Activated gamma-delta T cell treated with Interleukin-2 at 50 U/mL for 16 hours (primary cell): Measurements from ENCODE around the gene RANBP3L.
"Not testable (repeated sequence)": the region's sequence is repeated elsewhere in the genome, so short reads cannot be mapped to it uniquely, and the experiment has no call there.

ENCODE experiments used
- DNase-seq: peaks from one replicate; pipeline ENCODE4 v3.0.0-alpha.2; 2020

The RANBP3L gene

DNA sequence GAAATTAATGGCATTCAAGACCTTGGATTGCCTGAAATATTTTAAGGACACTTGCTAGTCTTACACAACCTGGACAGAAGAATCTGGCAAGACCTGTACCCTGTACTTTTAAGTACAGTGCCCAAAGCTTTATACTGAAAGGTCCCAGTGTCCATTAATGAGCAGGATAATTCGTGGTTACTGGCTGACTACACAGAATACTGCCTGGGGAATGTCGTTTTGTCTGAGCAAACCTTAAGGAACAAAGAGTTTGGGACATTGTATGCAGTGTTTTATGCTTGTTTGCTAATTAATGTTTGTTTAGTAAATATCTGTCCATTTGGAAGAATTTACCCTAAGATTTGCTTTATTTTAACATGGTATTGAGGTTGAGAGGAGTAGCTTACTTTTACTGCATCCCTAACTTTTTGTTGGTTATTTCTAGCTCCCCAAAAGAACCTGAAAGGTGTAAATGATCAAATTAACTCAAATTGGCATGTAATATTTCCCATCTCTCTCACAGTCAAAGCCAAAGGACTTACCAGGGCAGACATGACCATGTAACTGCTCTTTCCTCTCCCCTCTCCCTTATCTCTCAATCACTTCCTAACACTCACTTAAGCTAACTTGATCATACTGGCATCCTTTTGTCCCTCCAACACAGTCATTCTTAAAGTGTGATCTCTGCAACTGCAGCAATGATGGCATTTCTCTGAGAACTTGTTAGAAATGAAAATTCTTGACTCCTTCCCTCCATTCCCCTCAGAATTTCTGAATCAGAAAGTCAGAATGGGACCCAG lies 15.7 kb downstream of the RANBP3L start:
- no peak for DNase-seq

DNA sequence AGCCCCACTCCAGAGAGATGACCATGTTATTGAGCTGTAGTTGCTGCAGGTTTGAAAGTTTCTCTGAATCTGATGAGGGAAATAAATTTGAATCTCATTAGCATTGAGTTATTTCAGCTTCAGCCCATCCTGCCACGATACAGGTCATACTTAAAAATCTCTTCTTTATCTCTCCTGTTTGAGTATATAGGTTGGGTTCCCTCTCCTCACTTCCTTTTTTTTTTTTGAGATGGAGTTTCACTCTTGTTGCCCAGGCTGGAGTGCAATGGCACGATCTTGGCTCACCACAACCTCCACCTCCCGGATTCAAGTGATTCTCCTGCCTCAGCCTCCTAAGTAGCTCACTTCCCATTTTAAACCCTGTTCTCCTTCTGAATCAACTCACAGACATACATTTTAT lies 17.9 kb downstream of the RANBP3L start:
- DNase-seq = not testable (repeated sequence)

GRCh38 chr5:36281626-36282025 lies 20.1 kb downstream of the RANBP3L start:
- DNase-seq = no peak

GRCh38 chr5:36279054-36279698 lies 22.5 kb downstream of the RANBP3L start:
- no peak for DNase-seq

DNA sequence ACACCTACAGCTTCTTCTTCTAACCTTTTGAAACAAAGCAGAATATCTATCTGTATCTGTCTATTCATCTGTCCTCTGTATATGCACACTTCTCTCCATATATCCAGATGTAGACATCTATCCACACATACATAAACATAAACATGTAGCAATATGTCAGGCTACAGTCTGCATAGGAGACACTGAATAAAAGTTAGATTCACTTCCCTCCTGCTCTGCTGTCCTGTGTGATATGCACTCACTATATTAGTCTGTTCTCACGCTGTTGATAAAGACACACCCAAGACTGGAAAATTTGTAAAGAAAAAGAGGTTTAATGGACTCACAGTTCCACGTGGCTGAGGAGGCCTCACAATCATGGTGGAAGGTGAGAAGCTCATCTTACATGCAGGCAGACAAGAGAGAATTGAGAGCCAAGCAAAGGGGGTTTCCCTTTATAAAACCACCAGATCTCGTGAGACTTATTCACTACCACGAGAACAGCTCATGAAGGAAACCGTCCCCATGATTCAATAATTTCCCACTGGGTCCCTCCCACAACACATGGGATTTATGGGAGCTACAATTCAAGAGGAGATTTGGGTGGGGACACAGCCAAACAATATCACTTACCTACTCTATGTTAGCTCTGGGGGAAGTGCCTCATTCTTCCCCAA lies 24.1 kb downstream of the RANBP3L start:
- DNase-seq = no peak

- no peak for DNase-seq
Observed at GRCh38 chr5:36276864-36277263, 24.8 kb downstream of the RANBP3L start.

- DNase-seq = no peak
Observed at GRCh38 chr5:36273809-36274526, 27.7 kb downstream of the RANBP3L start.

DNA sequence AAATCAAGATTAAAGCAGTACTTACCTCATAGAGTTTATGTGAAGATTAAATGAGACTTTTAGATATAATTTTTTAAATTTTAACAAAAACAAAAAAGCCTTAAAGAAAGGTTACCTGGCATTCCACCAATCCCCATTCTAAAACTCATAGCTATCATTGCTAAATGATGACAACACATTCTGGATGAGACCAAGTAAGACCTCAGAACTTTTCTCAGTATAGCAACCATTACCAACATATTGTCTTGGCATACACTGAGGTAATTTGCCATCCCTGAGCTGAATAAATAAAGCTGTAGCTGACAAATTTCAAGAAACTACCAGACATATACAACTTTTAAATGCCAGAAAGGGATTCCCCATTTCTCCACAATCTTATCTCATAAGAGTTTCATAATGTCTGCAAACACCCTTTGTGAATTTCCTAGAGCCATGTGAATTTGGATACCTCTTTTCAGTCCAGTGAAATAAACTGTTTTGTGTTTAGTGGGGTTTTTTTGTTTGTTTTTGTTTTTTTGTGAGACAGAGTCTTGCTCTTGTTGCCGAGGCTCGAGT lies 29.5 kb downstream of the RANBP3L start:
- no peak for DNase-seq

- DNase-seq = no peak
Observed at GRCh38 chr5:36270876-36271575, 30.7 kb downstream of the RANBP3L start.

GRCh38 chr5:36270175-36270574 lies 31.5 kb downstream of the RANBP3L start:
- no peak for DNase-seq

GRCh38 chr5:36269478-36269877 lies 32.2 kb downstream of the RANBP3L start:
- no peak for DNase-seq

DNA sequence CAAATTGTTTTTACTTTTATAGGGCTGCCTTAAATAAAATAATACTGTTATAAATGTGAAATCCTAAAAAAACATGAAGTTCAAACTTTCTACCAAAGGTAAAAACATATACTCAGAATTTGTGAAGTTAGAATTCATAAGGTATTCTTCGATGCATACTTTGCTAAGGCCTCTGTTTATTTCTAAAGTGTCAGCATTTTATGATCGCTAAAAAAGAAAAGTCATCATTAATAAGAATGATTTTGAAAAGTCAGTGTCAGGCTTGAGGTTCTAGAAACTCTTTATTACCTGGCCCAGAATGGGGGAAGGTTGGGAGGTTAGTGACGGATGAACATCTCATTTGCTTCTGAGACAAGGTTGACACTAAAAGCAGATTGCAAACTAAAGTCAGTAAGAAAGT lies 33.8 kb downstream of the RANBP3L start:
- DNase-seq = no peak

GRCh38 chr5:36264202-36264760 lies 37.4 kb downstream of the RANBP3L start:
- DNase-seq = no peak

DNA sequence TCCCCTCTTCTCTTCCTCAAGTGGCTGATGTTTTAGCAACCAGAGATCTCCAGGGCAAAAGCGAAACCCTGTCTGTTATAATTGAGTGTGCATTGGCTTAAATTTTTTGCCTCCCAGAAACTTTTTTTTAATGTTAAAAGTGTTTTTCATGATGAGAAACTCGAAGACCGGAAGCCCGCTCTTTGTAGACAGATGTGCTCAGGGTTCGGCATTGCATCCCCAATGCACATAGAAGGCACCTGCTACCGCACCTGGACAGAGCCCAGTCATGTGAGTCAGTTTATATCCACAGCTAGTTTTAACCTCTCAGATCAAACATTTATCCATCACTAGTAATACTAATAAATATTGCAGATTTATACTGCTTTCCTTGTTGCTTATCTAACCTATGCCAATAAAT lies 40.5 kb downstream of the RANBP3L start:
- DNase-seq = no peak

DNA sequence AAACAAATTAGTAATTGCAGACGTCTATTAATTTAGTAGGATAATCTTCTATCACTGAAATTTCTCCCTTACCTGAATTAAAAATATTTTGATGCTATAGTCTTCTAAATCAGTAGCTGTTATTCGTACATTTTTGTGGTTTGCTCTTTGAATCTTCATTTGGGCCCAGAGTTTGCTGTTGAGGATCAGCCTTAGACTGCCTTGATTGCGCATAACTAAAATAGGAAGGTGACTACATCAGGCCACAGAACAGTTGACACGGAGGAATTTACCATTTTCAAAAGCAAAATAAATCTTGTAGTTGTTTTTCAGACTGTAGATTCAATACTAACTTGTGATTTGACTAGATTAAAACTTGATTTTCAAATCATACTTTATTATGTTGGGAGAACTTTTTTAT lies 48.1 kb downstream of the RANBP3L start:
- no peak for DNase-seq

DNA sequence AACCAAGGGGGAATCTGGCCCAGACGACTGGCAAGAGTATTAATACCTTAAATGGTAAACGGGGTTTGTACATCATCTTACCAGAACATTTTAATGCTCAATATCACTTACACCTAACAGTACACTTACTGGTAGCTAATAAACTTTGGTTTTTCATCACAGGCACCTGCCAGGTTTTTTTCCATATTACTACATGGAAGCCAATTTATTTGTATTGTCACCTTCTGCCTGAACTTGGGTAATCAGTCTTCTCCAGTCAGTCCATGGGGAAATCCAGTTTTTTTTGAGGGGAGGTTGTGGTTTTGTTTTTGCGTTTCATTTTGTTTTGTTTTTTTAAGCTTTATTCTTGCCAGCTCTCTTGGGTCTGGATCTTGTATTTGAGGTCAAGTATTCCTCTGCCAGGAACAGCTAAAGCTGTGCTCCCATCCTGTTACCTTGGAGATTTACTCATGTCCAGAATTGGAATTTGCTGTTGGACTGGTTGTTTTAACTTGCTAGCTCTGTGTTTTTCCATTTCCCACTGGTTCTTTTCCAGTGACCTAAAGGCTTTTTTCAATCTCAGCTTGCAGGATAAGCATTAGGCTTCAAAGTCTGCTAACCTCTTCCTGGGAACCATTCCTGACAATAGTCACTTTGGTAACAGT lies 48.9 kb downstream of the RANBP3L start:
- no peak for DNase-seq

DNA sequence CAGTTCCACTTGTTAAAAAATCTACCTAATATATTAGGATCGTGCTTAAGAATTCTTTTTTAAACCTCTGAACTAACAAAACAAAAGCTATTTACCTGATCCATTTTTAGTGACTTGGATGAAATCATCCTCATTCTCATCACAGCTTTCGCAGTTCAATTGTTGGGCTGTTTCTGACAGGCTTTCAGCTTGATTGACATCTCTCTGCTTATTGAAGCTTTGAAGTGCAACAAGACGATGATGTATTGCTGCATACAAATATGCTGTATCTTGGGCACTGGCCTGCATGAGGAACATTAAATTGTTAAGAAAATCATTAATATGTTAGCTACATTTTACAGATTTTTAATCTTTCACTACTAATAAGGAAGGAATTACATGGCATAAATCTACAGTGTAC lies 50.5 kb downstream of the RANBP3L start:
- DNase-seq = no peak

DNA sequence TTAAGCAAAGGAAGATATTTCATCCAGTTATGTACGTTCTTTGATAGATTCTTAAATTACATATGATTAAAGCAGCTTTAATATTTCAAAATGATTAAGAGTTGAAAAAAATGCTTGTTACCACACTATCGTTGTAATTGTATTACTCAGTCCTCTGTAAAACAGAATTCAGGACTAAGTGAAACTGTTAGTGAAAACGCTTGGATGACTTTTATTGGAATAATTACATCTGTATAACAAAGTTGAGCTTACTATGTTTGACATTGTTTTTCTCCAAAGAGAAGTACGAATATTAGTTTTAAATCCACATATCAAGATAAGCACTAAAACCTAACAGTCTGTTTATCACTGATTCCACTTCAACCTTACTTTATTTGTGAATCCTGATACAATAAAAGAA lies 51.3 kb downstream of the RANBP3L start:
- no peak for DNase-seq

DNA sequence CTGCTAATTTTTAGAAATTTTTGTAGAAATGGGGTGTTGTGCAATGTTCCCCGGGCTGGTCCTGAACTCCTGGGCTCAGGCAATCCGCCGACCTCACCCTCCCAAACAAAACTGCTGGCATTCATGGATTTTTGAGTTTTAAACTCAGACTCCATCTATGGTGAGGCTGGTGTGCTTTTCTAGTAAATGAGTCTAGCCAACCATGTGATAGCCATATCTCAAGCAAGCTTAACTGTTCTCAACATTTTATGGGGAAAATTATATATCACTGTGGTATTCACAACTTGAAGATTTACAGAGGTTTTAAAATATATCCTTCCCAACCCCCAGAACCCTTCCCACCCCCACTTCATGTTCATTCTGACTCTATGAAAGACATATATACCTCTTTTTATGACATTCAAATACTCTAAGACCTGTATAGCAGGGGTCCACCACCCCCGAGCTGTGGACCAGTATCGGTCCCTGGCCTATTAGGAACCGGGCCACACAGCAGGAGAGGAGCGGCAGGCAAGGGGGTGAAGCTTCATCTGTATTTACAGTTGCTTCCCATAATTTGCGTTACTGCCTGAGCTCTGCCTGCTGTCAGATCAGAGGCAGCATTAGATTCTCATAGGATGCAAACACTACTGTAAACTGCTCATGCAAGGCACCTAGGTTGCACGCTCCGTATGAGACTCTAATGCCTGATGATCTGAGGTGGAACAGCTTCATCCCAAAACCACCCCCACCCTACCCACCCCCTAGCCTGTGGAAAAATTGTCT lies 55.5 kb downstream of the RANBP3L start:
- DNase-seq = no peak

- DNase-seq = no peak
Observed at GRCh38 chr5:36244076-36244475, 57.6 kb downstream of the RANBP3L start.

- no peak for DNase-seq
Observed at GRCh38 chr5:36243653-36244052, 58.0 kb downstream of the RANBP3L start.
